Keratinocyte (primary cell): ENCODE data around the gene CACNA1C. TPM values are rescaled to one million over a fixed set of nuclear protein-coding genes. Genes with fewer than 3 reads are reported as not detected.

Experiments used
- DNase-seq: peaks from one replicate; pipeline ENCODE4 v3.0.0-alpha.2; 2011; ENCODE audit warnings: low read depth, missing footprints, low spot score
- FAIRE-seq: peaks from 2 replicates; lab custom pipeline; 2011; peaks lifted over from hg19 to GRCh38; lab: Jason Lieb, UNC
- H2AFZ ChIP-seq: 2 replicates; pipeline ENCODE4 v1.6.0; 2012; ENCODE audit warnings: low read length, control low read depth, inconsistent platforms; ENCODE audit not compliant: control insufficient read depth
- H3K27ac ChIP-seq: 2 replicates; pipeline ENCODE4 v1.5.1; 2011; ENCODE audit warnings: low read length; ENCODE audit not compliant: control insufficient read depth, insufficient read depth
- H3K27me3 ChIP-seq: 3 replicates; pipeline ENCODE4 v1.6.0; 2011; ENCODE audit warnings: low read length; ENCODE audit not compliant: control insufficient read depth, insufficient read depth; ENCODE audit errors: extremely low read depth
- H3K36me3 ChIP-seq, 2 experiments: 2 replicates in 1 of 2; 3 replicates in 1 of 2; pipeline ENCODE4 v1.5.1; 2011; ENCODE audit warnings: low read length in 2 of 2, mild to moderate bottlenecking in 1 of 2; ENCODE audit not compliant: control insufficient read depth in 2 of 2, insufficient read depth in 2 of 2; ENCODE audit errors: extremely low read depth in 1 of 2
- H3K4me1 ChIP-seq: 3 replicates; pipeline ENCODE4 v1.5.1; 2011; ENCODE audit warnings: low read length; ENCODE audit not compliant: control insufficient read depth, insufficient read depth; ENCODE audit errors: extremely low read depth
- H3K4me2 ChIP-seq: 3 replicates; pipeline ENCODE4 v1.6.0; 2011; ENCODE audit warnings: low read depth, low read length; ENCODE audit not compliant: control insufficient read depth, insufficient read depth; ENCODE audit errors: extremely low read depth
- H3K4me3 ChIP-seq, 3 experiments: fragments of 200-600 bp in 1 of 3; sonication (generic) in 1 of 3; 2 replicates in 2 of 3; 3 replicates in 1 of 3; pipeline ENCODE4 v1.5.1; 2011 to 2016; ENCODE audit warnings: low read length in 3 of 3, mild to moderate bottlenecking in 3 of 3, control low read depth in 2 of 3, inconsistent platforms in 1 of 3, low read depth in 1 of 3, mixed read lengths in 1 of 3, mixed run types in 1 of 3, moderate library complexity in 1 of 3; ENCODE audit not compliant: control insufficient read depth in 2 of 3, insufficient read depth in 2 of 3; ENCODE audit errors: extremely low read depth in 1 of 3
- H3K79me2 ChIP-seq: 2 replicates; pipeline ENCODE4 v1.6.0; 2012; ENCODE audit warnings: low read length; ENCODE audit not compliant: control insufficient read depth, insufficient read depth
- H3K9ac ChIP-seq: 3 replicates; pipeline ENCODE4 v1.6.0; 2011; ENCODE audit warnings: low read length; ENCODE audit not compliant: control insufficient read depth, insufficient read depth; ENCODE audit errors: extremely low read depth
- H3K9me1 ChIP-seq: 3 replicates; pipeline ENCODE4 v1.6.0; 2011; ENCODE audit warnings: low read length; ENCODE audit not compliant: control insufficient read depth, insufficient read depth; ENCODE audit errors: extremely low read depth
- H3K9me3 ChIP-seq: 2 replicates; pipeline ENCODE4 v1.5.1; 2012; ENCODE audit warnings: low read depth, low read length; ENCODE audit not compliant: control insufficient read depth
- H4K20me1 ChIP-seq: 3 replicates; pipeline ENCODE4 v1.6.0; 2011; ENCODE audit warnings: low read length; ENCODE audit not compliant: control insufficient read depth, insufficient read depth; ENCODE audit errors: extremely low read depth
- CTCF ChIP-seq, 3 experiments: IDR thresholded peaks in 1 of 3; conservative IDR thresholded peaks in 1 of 3; optimal IDR thresholded peaks in 1 of 3; 2 replicates in 2 of 3; 3 replicates in 1 of 3; pipeline versions ENCODE3 to v1.5.1; 2011; ENCODE audit warnings: low read length in 3 of 3, mild to moderate bottlenecking in 3 of 3, moderate library complexity in 2 of 3, control low read depth in 1 of 3, inconsistent platforms in 1 of 3; ENCODE audit not compliant: insufficient read depth in 2 of 3; ENCODE audit errors: extremely low read depth in 1 of 3
- EZH2 ChIP-seq: IDR thresholded peaks from one replicate; pipeline ENCODE4 v1.6.1; 2012; ENCODE audit warnings: inconsistent platforms, mild to moderate bottlenecking, low read length, moderate library complexity
- dilution Hi-C: fragments of 300-500 bp; cut with MboI; formaldehyde crosslinking; loops from one replicate; pipeline ENCODE4 v1.7.0; 2020; ENCODE audit warnings: low sequenced_read_pairs; ENCODE audit not compliant: extremely low pct_ligation_motif_present
- polyA plus RNA-seq, 5 experiments: library from polyadenylated mRNA; depleted of rRNA in 3 of 5; stranded (reverse) in 3 of 5; stranded (forward) in 1 of 5; unstranded in 1 of 5; fragments of >200 nt; gene quantifications; 1 replicate in 1 of 5; 2 replicates in 3 of 5; 3 replicates in 1 of 5; pipeline versions ENCODE4 v1.2.1 to v1.2.3, GENCODE V29; 2011 to 2012; ENCODE audit warnings: missing spikeins in 2 of 5, low read depth in 1 of 5, low replicate concordance in 1 of 5

The CACNA1C gene
- polyA plus RNA-seq, 1 donor (not counting 4 experiments of a cell fraction or from before 2014, with no cell fraction given) = not detected

- DNase-seq (no peak), FAIRE-seq (no peak)
- dilution Hi-C loops = no loop called here
These were observed 189.4 kb downstream of the CACNA1C start for GRCh38 chr12:2242216-2242615.

GRCh38 chr12:2242816-2243215 lies 190.0 kb downstream of the CACNA1C start:
- FAIRE-seq = no peak

More at GRCh38 chr12:2242216-2242615, 189.4 kb downstream of the CACNA1C start:
- Histone ChIP-seq H3K9me3 (no peaks in the 10 kb centered on the region), H3K9ac (no peak overlapping the region), H4K20me1 (no peaks in the 10 kb centered on the region), H3K27me3 (no peaks in the 10 kb centered on the region), H3K36me3 (no peaks in the 10 kb centered on the region), H3K4me2 (no peak overlapping the region), H3K4me3 (no peak overlapping the region), H3K79me2 (no peaks in the 10 kb centered on the region), H3K9me1 (no peaks in the 10 kb centered on the region), H2AFZ (no peak overlapping the region), H3K4me1 (no peaks in the 10 kb centered on the region), H3K27ac (no peak overlapping the region)
- no peak for TF ChIP-seq EZH2
- no peak for TF ChIP-seq CTCF (optimal IDR thresholded peaks at IDR 0.05 in 1 of 3, IDR thresholded peaks at IDR 0.05 in 1 of 3, conservative IDR thresholded peaks at IDR 0.05 in 1 of 3; ENCODE audit: extremely low read depth in 1 of 3, insufficient read depth in 2 of 3, low read length in 3 of 3)

More at GRCh38 chr12:2242816-2243215, 190.0 kb downstream of the CACNA1C start:
- no peak for DNase-seq
- no peaks in the 10 kb centered on the region for H3K4me1 ChIP-seq
- no peak overlapping the region for H3K4me3 ChIP-seq
- H3K27ac ChIP-seq = no peak overlapping the region
- H3K79me2 ChIP-seq = no peaks in the 10 kb centered on the region
- no peak overlapping the region for H3K9ac ChIP-seq
- H3K27me3 ChIP-seq = no peaks in the 10 kb centered on the region
- H4K20me1 ChIP-seq = no peaks in the 10 kb centered on the region
- no peak overlapping the region for H2AFZ ChIP-seq
- no peaks in the 10 kb centered on the region for H3K9me1 ChIP-seq
- no peak overlapping the region for H3K4me2 ChIP-seq
- dilution Hi-C loops = no loop called here
- no peaks in the 10 kb centered on the region for H3K9me3 ChIP-seq
- no peaks in the 10 kb centered on the region for H3K36me3 ChIP-seq
- TF ChIP-seq EZH2 (no peak), CTCF (optimal IDR thresholded peaks at IDR 0.05 in 1 of 3, IDR thresholded peaks at IDR 0.05 in 1 of 3, conservative IDR thresholded peaks at IDR 0.05 in 1 of 3; ENCODE audit: extremely low read depth in 1 of 3, insufficient read depth in 2 of 3, low read length in 3 of 3) (no peak)
